Measurements from ENCODE around the gene FLCN. TPM values are rescaled to one million over a fixed set of nuclear protein-coding genes. Genes with fewer than 3 reads are reported as not detected.

FLCN gene
- total RNA-seq, 4 donors from 2014 or later = 33.4 to 54.8 (median 39.1) TPM

GRCh38 chr17:17191346-17191792 is 45.6 kb downstream of the FLCN start:
- no peak for TF ChIP-seq POLR2A (IDR thresholded peaks at IDR 0.05)
- TF ChIP-seq CTCF (IDR thresholded peaks at IDR 0.05) = no peak
- 79 to 84% methylated on average over 11 of the region's 11 CpGs for WGBS, 2 donors
- H3K4me3 ChIP-seq (ENCODE audit: low read depth, poor library complexity, severe bottlenecking) = no peak overlapping the region
- intact Hi-C loops (cut with DNase I; ENCODE audit: low total_unique reads) = no loop called here
- DNase-seq (ENCODE audit: low spot score in 2 of 2) = no peak

GRCh38 chr17:17190188-17190587 is 46.8 kb downstream of the FLCN start:
- 79 to 87% methylated on average over 7 of the region's 7 CpGs for WGBS, 2 donors
- H3K4me3 ChIP-seq (ENCODE audit: low read depth, poor library complexity, severe bottlenecking) = no peak overlapping the region
- DNase-seq (ENCODE audit: low spot score in 2 of 2) = no peak
- intact Hi-C loops (cut with DNase I; ENCODE audit: low total_unique reads) = no loop called here
- TF ChIP-seq CTCF (IDR thresholded peaks at IDR 0.05) (no peak), POLR2A (IDR thresholded peaks at IDR 0.05) (no peak)

- intact Hi-C loops (cut with DNase I; ENCODE audit: low total_unique reads) = no loop called here
- 47 to 56% methylated on average over 4 of the region's 4 CpGs for WGBS, 2 donors
- DNase-seq (ENCODE audit: low spot score in 2 of 2) = no peak
- TF ChIP-seq POLR2A (IDR thresholded peaks at IDR 0.05) = no peak
- no peak for TF ChIP-seq CTCF (IDR thresholded peaks at IDR 0.05)
- no peak overlapping the region for H3K4me3 ChIP-seq (ENCODE audit: low read depth, poor library complexity, severe bottlenecking)
Observed at GRCh38 chr17:17189559-17189958, 47.4 kb downstream of the FLCN start.

GRCh38 chr17:17188586-17188985 is 48.4 kb downstream of the FLCN start:
- intact Hi-C loops (cut with DNase I; ENCODE audit: low total_unique reads) = no loop called here
- 84 to 97% methylated on average over 3 to 4 of the region's 4 CpGs for WGBS, 2 donors
- TF ChIP-seq POLR2A (IDR thresholded peaks at IDR 0.05) = no peak
- TF ChIP-seq CTCF (IDR thresholded peaks at IDR 0.05) = no peak
- no peak for DNase-seq (ENCODE audit: low spot score in 2 of 2)
- H3K4me3 ChIP-seq (ENCODE audit: low read depth, poor library complexity, severe bottlenecking) = no peak overlapping the region

GRCh38 chr17:17186551-17187505 is 50.1 kb downstream of the FLCN start:
- 68 to 70% methylated on average over 14 of the region's 14 CpGs for WGBS, 2 donors
- DNase-seq (ENCODE audit: low spot score in 2 of 2) = no peak
- no peak for TF ChIP-seq POLR2A (IDR thresholded peaks at IDR 0.05)
- no peak for TF ChIP-seq CTCF (IDR thresholded peaks at IDR 0.05)
- no peak overlapping the region for H3K4me3 ChIP-seq (ENCODE audit: low read depth, poor library complexity, severe bottlenecking)
- intact Hi-C loops (cut with DNase I; ENCODE audit: low total_unique reads) = no loop called here

All from lower leg skin (tissue), 4 donors.